Measurements from ENCODE around the gene OBSCN. TPM values are rescaled to one million over a fixed set of nuclear protein-coding genes. Genes with fewer than 3 reads are reported as not detected.

OBSCN gene
- total and polyA plus RNA-seq, 10 of the 15 experiments (the other 5 are each of a cell fraction or from before 2014, with no cell fraction given): 0.01 to 0.36 (median 0.08) TPM; not detected in 2

DNA sequence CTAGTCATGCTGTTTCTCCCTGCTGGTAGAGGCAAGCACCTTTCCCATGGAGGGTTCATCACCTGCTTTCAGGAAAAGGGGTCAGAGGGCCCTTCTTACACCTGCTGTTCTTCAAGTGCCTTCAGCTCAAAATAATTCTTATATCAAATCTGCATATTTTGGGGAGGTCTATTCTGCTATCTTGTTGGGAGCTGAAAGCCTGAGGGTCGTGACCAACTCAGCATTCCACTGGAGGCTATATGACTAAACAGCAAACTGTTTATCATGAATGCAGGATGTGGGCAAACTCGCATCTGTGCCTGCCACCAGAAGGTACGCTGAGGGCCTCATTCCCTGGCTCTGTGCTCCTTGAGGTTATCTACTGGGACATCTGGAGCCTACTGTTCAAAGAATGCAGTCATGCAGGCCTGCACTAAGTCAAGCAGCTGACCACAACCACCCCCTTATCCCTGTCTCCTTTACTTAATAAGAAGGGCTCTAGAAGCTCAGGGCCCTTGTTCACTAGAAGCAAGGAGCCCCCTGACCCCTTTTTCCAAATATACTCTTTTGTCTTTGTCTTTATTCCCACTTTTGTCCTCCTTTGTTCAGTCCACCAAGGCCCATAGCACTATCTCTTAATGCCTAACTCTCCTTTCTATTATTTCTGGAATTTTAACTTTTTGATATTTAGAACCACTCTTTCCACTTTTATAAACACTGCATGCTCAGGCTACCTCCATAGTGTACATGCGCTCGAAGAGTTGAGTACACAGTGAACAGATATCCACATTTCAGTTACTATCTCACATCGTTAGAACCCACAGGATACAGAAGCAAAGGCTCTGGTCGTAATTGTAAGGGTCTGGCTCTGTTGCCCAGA lies 213.4 kb downstream of the OBSCN start (continued):
- TF ChIP-seq PRDM15 (CRISPR knock-in tag; IDR thresholded peaks at IDR 0.05) (no peak), EGR1 (IDR thresholded peaks at IDR 0.05; ENCODE audit: borderline replicate concordance in 1 of 2, low read depth in 2 of 2, low read length in 2 of 2) (no peak), CHD2 (IDR thresholded peaks at IDR 0.05; ENCODE audit: borderline replicate concordance, low read depth, low read length) (no peak), HDAC2 (IDR thresholded peaks at IDR 0.05) (no peak), NFYA (IDR thresholded peaks at IDR 0.05; ENCODE audit: borderline replicate concordance, low read depth, low read length) (no peak), ZSCAN29 (IDR thresholded peaks at IDR 0.05) (no peak), MYC (IDR thresholded peaks at IDR 0.05; ENCODE audit: insufficient read depth, insufficient read length, insufficient replicate concordance, low read length, severe bottlenecking) (no peak), PAX5 (IDR thresholded peaks at IDR 0.05; ENCODE audit: borderline replicate concordance, low read depth, low read length) (no peak)
